ENCODE measurements around the gene UGT1A10.

- TF ChIP-seq CTCF (conservative IDR thresholded peaks at IDR 0.05; ENCODE audit: low read depth, low read length) = no peak
- TF ChIP-seq EZH2 (IDR thresholded peaks at IDR 0.05; ENCODE audit: borderline replicate concordance, low read depth, low read length, poor library complexity, severe bottlenecking) = no peak
These were observed 125.0 kb downstream of the UGT1A10 start for GRCh38 chr2:233761040-233761769.
